HepG2 (cell line): ENCODE measurements around the gene PRXL2B. TPM values are rescaled to one million over a fixed set of nuclear protein-coding genes. Genes with fewer than 3 reads are reported as not detected.

Experiments used
- ATAC-seq: fragments of 200-7000 bp; cut with Tn5 transposase; 3 replicates; pipeline ENCODE4 v1.9.1; 2020; ENCODE audit warnings: mild to moderate bottlenecking, moderate library complexity
- BruUV-seq: library from RNA; stranded (reverse); fragments of 400-500 nt; replicated peaks from 2 replicates; lab custom pipeline; 2021; lab: Mats Ljungman, UMichigan
- CTCF ChIA-PET: fragments of 300-600 bp; formaldehyde crosslinking; extraction: SDS; loops from one replicate; lab custom pipeline; 2021; ENCODE audit warnings: low total read pairs, inconsistent platforms, low intra/inter-chr PET ratio; lab: Yijun Ruan, JAX
- POLR2A ChIA-PET: fragments of 350-600 bp; sonication (Branson Sonifier 250); formaldehyde crosslinking; loops from one replicate; lab custom pipeline; 2020; ENCODE audit warnings: antibody characterized with exemption, inconsistent platforms; lab: Yijun Ruan, JAX
- DNase-seq: peaks from one replicate; pipeline ENCODE4 v3.0.0-alpha.2; 2015; ENCODE audit warnings: low spot score
- FAIRE-seq: peaks from 3 replicates; lab custom pipeline; 2011; peaks lifted over from hg19 to GRCh38; lab: Jason Lieb, UNC
- H2AFZ ChIP-seq: one replicate; pipeline ENCODE4 v1.6.1; 2011; ENCODE audit warnings: low read length, inconsistent platforms
- H3K27ac ChIP-seq: fragments of 300-600 bp; 3 replicates; pipeline ENCODE4 v1.8.0; 2011; ENCODE audit warnings: mixed run types, mild to moderate bottlenecking, mixed read lengths, low read length, inconsistent platforms; ENCODE audit not compliant: insufficient read depth; ENCODE audit errors: extremely low read length
- H3K27me3 ChIP-seq, 2 experiments: fragments of 200-600 bp in 1 of 2; 2 replicates in 1 of 2; 3 replicates in 1 of 2; pipeline versions ENCODE4 v1.6.0 to v1.8.0; 2011; ENCODE audit warnings: low read length in 2 of 2, mild to moderate bottlenecking in 2 of 2, moderate library complexity in 2 of 2, inconsistent platforms in 1 of 2; ENCODE audit not compliant: insufficient read depth in 2 of 2, control insufficient read depth in 1 of 2
- H3K36me3 ChIP-seq, 2 experiments: fragments of 200-600 bp in 1 of 2; replicated peaks in 1 of 2; 2 replicates in 1 of 2; 3 replicates in 1 of 2; pipeline versions ENCODE4 v1.5.1 to v1.8.0; 2011; ENCODE audit warnings: low read length in 2 of 2, inconsistent platforms in 1 of 2; ENCODE audit not compliant: insufficient read depth in 2 of 2, control insufficient read depth in 1 of 2
- H3K4me1 ChIP-seq: 2 replicates; pipeline ENCODE4 v1.5.1; 2012; ENCODE audit warnings: low read length, inconsistent platforms; ENCODE audit not compliant: insufficient read depth
- H3K4me2 ChIP-seq: 2 replicates; pipeline ENCODE4 v1.6.0; 2011; ENCODE audit warnings: low read depth, low read length, inconsistent platforms
- H3K4me3 ChIP-seq, 3 experiments: fragments of 200-600 bp in 1 of 3; sonication (generic), shearing (Covaris generic) in 1 of 3; replicated peaks in 1 of 3; 2 replicates each; pipeline ENCODE4 v1.5.1; 2011 to 2016; ENCODE audit warnings: low read length in 3 of 3, inconsistent platforms in 2 of 3, low read depth in 2 of 3, mild to moderate bottlenecking in 2 of 3, control low read depth in 1 of 3, mixed read lengths in 1 of 3; ENCODE audit not compliant: insufficient read depth in 1 of 3
- H3K79me2 ChIP-seq: one replicate; pipeline ENCODE4 v1.6.1; 2011; ENCODE audit warnings: low read length, inconsistent platforms; ENCODE audit not compliant: insufficient read depth
- H3K9ac ChIP-seq: 2 replicates; pipeline ENCODE4 v1.6.0; 2011; ENCODE audit warnings: mild to moderate bottlenecking, low read depth, low read length, inconsistent platforms; ENCODE audit not compliant: insufficient read depth
- H3K9me3 ChIP-seq: 2 replicates; pipeline ENCODE4 v1.5.1; 2012; ENCODE audit warnings: mild to moderate bottlenecking, low read length
- H4K20me1 ChIP-seq: 2 replicates; pipeline ENCODE4 v1.6.0; 2011; ENCODE audit warnings: inconsistent platforms, mild to moderate bottlenecking, low read length, moderate library complexity; ENCODE audit not compliant: insufficient read depth
- GZF1 ChIP-seq: sonication (generic); formaldehyde crosslinking; IDR thresholded peaks from 2 replicates; pipeline ENCODE4 v1.5.1; 2020; ENCODE audit warnings: mild to moderate bottlenecking, missing genetic modification reagents
- NFRKB ChIP-seq: fragments of 450-650 bp; IDR thresholded peaks from 2 replicates; pipeline ENCODE4 v1.6.1; 2017
- PATZ1 ChIP-seq: sonication (generic); formaldehyde crosslinking; IDR thresholded peaks from 2 replicates; pipeline ENCODE4 v1.4.0; 2020; ENCODE audit warnings: missing genetic modification reagents
- ZSCAN25 ChIP-seq: sonication (generic); formaldehyde crosslinking; IDR thresholded peaks from 2 replicates; pipeline ENCODE4 v1.8.0; 2022; ENCODE audit warnings: mild to moderate bottlenecking, missing genetic modification reagents
- WGBS: methylation state at CpG from one replicate; pipeline ENCODE4 v1.1.6; 2017; ENCODE audit warnings: low lambda C conversion rate; 5-methylcytosine and 5-hydroxymethylcytosine counted together
- in situ Hi-C: cut with HindIII; loops from 2 replicates; pipeline ENCODE4 v1.10.0; 2017; ENCODE audit warnings: low pct_unique_long_range_greater_than_20kb; ENCODE audit not compliant: extremely low pct_ligation_motif_present
- intact Hi-C: fragments of 100-400 bp; cut with micrococcal nuclease; formaldehyde crosslinking; loops from one replicate; pipeline ENCODE4 v1.10.0; 2022; ENCODE audit not compliant: unreplicated experiment
- polyA plus RNA-seq, 8 experiments: library from polyadenylated mRNA; depleted of rRNA in 3 of 8; stranded (reverse) in 7 of 8; unstranded in 1 of 8; fragments of >200 nt; fragmentation: Illumina TruSeq in 4 of 8; extraction: Trizol in 4 of 8; gene quantifications; 2 replicates each; pipeline versions ENCODE4 v1.2.1 to v1.2.3, GENCODE V29; 2011 to 2016; ENCODE audit warnings: low read depth in 4 of 8, missing spikeins in 1 of 8, mixed read lengths in 1 of 8; ENCODE audit not compliant: insufficient read depth in 1 of 8
- total RNA-seq, 5 experiments: library from RNA; depleted of rRNA; stranded (reverse); fragments of >200 nt; fragmentation: Illumina TruSeq; extraction: Trizol; gene quantifications; 2 replicates each; pipeline ENCODE4 v1.2.3, GENCODE V29; 2016; ENCODE audit warnings: low read depth in 1 of 5

PRXL2B gene
- total and polyA plus RNA-seq, 2 of the 13 experiments (the other 11 are each of a cell fraction or from before 2014, with no cell fraction given), result 16.8 to 22.1 TPM

- TF ChIP-seq PATZ1 (0 out of 2 replicates have a peak, but pooled peaks have one; percentile 17), NFRKB (no peak)
These were observed 42.5 kb downstream of the PRXL2B start (continued) for GRCh38 chr1:2628933-2629626.

- H3K79me2 ChIP-seq, result no peaks in the 10 kb centered on the region
- peaks cover 40% of the 10 kb centered on the region for H3K4me1 ChIP-seq
- 0 out of 2 replicates have a peak, but pooled peaks have one; percentile 13 for TF ChIP-seq ZSCAN25 (CRISPR knock-in tag)
- TF ChIP-seq GZF1, result no peak
- in situ Hi-C loops (no loop called here), intact Hi-C loops (loop anchor here (5.0 to 10.0 kb wide), 2 partner anchors 45 to 73 kb away; partner anchors contain the start of genes PRXL2B and TNFRSF14)
- H3K27me3 ChIP-seq, result peaks cover 13 to 36% of the 10 kb centered on the region in 2 experiments; a peak in 4 of 5 replicates
- FAIRE-seq (no peak), DNase-seq (no peak), ATAC-seq (no peak)
- no peak overlapping the region for H2AFZ ChIP-seq
- no peak overlapping the region for H3K9ac ChIP-seq
- no TSS peak for BruUV-seq
- CTCF ChIA-PET, result no interaction called here
- no peaks in the 10 kb centered on the region for H3K36me3 ChIP-seq
- POLR2A ChIA-PET, result no interaction called here
- 73% methylated on average over 10 of the region's 23 CpGs for WGBS
- no peak overlapping the region for H3K4me3 ChIP-seq
- no peak overlapping the region for H3K27ac ChIP-seq
- no peaks in the 10 kb centered on the region for H3K9me3 ChIP-seq
- 0 out of 2 replicates have a peak, but pooled peaks cover 2% of the 10 kb centered on the region for H4K20me1 ChIP-seq
- no peak overlapping the region for H3K4me2 ChIP-seq
These were observed 43.3 kb downstream of the PRXL2B start for GRCh38 chr1:2629627-2630497.
